HUES48 (cell line): ENCODE data around the gene RBM39.
A peak's percentile ranks its signal among the peaks of the same experiment; 100 is the strongest.
"Not testable (repeated sequence)": the region's sequence is repeated elsewhere in the genome, so short reads cannot be mapped to it uniquely, and the experiment has no call there.

Source experiments
- H3K27ac ChIP-seq: one replicate; pipeline ENCODE4 v1.7.0; 2013; ENCODE audit warnings: low read depth, low read length, inconsistent platforms
- H3K27me3 ChIP-seq: 2 replicates; pipeline ENCODE4 v1.6.1; 2013; ENCODE audit warnings: mild to moderate bottlenecking, low read length; ENCODE audit not compliant: control insufficient read depth, insufficient read depth
- H3K36me3 ChIP-seq: 2 replicates; pipeline ENCODE4 v1.6.1; 2013; ENCODE audit warnings: low read length; ENCODE audit not compliant: control insufficient read depth, insufficient read depth
- H3K4me1 ChIP-seq: 2 replicates; pipeline ENCODE4 v1.6.1; 2013; ENCODE audit warnings: mild to moderate bottlenecking, low read length; ENCODE audit not compliant: control insufficient read depth, insufficient read depth
- H3K4me3 ChIP-seq: 2 replicates; pipeline ENCODE4 v1.5.1; 2013; ENCODE audit warnings: mild to moderate bottlenecking, low read depth, low read length
- H3K9ac ChIP-seq: 2 replicates; pipeline ENCODE4 v1.6.1; 2013; ENCODE audit warnings: mild to moderate bottlenecking, low read depth, low read length, moderate library complexity
- H3K9me3 ChIP-seq: 2 replicates; pipeline ENCODE4 v1.6.1; 2013; ENCODE audit warnings: low read length; ENCODE audit not compliant: control insufficient read depth, insufficient read depth

RBM39 gene

DNA sequence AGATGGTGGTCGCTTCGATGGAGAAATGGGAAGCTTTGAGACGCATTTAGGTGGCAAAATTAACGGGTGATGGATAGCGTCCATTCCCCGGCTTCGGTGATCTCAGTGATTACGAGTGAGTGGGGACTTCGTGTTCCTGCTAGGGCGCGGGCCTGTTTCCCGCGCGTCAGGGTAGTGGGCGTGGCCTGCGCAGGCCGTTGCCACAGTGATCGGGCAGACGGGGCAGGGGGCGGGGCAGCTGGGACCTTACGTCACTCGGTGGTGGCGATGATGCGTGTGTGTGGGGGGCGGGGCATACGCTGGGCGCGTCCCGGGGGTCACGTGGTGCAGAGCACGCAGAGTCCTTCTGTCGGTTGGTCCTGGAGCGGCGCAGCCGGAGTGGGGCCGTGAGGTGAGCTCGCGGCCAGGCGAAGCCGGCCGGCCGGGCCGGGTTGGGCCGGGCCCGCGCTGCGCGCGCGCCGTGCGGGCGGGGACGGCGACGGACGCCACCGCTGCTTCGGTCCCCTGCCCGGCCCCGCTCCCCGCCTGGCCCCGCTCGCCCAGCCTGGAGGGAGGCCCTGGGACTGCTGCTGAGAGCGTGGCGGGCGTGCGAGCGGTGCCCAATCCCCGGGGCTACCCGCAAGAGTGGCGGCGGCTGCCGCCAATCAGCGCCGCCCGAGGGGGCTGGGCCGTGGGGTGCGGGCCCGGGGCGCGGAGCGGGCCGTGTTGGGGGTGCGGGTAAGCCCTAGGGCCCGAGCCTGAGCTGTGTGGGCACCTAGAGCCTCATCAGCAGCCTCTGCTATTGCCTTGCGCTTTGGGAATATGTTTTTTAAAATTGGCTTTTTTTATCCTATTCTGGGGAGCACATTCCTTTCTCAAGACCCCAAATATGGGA, 29.9 kb upstream of the RBM39 start, which contains the start of gene PHF20:
PHF20 (plus strand) TSS at position 327 of the 874 bp plus-strand sequence. CDS start 29,508 bp downstream, outside the sequence.
- Histone ChIP-seq H3K36me3 (peaks cover 9% of the 10 kb centered on the region), H3K27me3 (peaks cover 9% of the 10 kb centered on the region), H3K27ac (peak within 1 kb of the TSS; percentile 71), H3K4me1 (peaks cover 29% of the 10 kb centered on the region), H3K4me3 (peak within 1 kb of the TSS; percentile 93), H3K9me3 (no peaks in the 10 kb centered on the region), H3K9ac (peak within 1 kb of the TSS; percentile 74)

DNA sequence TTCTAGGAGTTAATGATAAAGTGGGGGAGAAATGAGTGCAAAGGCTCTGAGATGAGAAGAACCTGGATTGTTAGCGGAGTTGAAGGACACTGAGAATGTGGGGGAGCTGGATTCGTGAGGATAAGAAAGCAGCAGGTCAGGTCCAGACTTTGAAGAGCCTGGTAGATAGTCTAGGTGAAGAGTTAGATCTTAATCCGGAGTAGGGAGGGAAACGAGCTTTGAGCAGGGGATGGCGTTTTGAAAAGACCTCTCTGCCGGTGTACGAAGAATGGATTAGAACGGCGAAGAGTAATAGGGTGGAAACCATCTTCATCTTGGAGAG, 29.3 kb upstream of the RBM39 start:
- Histone ChIP-seq H3K27me3 (peaks cover 9% of the 10 kb centered on the region), H3K36me3 (peaks cover 9% of the 10 kb centered on the region), H3K4me1 (peaks cover 29% of the 10 kb centered on the region), H3K27ac (no peak overlapping the region), H3K9ac (no peak overlapping the region; the same call in 1 of the 2 replicates), H3K4me3 (peak overlapping the region; percentile 40), H3K9me3 (no peaks in the 10 kb centered on the region)

DNA sequence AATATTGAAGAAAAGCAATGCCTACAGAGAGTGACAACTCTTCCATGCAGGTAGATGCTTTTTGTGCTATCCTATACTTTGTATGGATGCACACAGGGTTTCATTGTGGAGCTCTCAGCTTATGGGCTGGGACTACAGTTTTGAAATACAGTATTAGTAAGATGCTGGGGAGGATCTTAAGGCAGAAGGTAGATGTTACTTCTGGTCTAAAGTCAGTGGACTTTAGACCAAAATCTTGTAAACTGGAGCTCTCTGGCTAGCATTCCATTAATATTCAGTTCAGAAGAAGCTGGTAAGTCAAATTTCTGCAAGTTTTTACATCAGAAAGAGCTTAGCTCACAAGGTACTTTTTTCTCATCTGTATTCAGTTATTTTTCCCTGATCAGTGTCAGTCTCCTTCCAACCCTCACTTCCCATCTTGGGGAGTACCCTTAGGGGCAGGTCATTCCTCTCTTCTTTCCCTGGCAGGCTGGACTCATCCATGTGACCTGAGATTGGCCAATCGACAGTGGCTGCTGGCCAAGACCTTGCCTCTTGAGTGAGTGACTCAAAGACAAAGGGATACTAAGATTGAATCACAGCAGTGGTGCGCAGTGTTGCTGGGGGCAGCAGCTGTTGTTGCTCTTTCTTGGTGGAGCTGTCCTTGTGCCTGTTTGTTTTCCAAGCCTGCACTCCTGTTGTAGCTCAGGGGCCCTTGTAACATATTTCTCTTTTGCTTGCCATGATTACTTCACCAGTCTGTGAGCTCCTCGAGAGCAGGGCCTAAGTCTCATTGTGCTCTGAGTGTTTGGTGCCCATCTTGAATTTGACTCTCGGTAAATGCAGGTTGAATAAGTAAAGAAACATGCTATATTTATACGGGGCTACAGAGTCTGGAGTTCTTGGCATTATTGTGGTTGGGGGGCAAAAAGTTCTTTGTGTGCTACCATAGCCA, 26.9 kb upstream of the RBM39 start:
- H3K27me3 ChIP-seq, result peaks cover 9% of the 10 kb centered on the region
- H3K9me3 ChIP-seq, result no peaks in the 10 kb centered on the region
- peak overlapping the region; percentile 53; the same call in 1 of the 2 replicates for H3K9ac ChIP-seq
- no peaks in the 10 kb centered on the region for H3K36me3 ChIP-seq
- H3K27ac ChIP-seq, result peak overlapping the region; percentile 89
- H3K4me1 ChIP-seq, result peaks cover 29% of the 10 kb centered on the region
- no peak overlapping the region for H3K4me3 ChIP-seq

GRCh38 chr20:35767683-35768481, 25.8 kb upstream of the RBM39 start:
- Histone ChIP-seq H3K4me1 (peaks cover 22% of the 10 kb centered on the region), H3K27me3 (peaks cover 9% of the 10 kb centered on the region), H3K27ac (peak overlapping the region; percentile 11), H3K9me3 (no peaks in the 10 kb centered on the region), H3K36me3 (no peaks in the 10 kb centered on the region), H3K4me3 (no peak overlapping the region), H3K9ac (no peak overlapping the region)

GRCh38 chr20:35766843-35767242, 24.8 kb upstream of the RBM39 start:
- Histone ChIP-seq H3K4me3 (no peak overlapping the region), H3K27me3 (peaks cover 9% of the 10 kb centered on the region), H3K4me1 (peaks cover 20% of the 10 kb centered on the region), H3K36me3 (no peaks in the 10 kb centered on the region), H3K27ac (no peak overlapping the region), H3K9me3 (no peaks in the 10 kb centered on the region), H3K9ac (no peak overlapping the region)

DNA sequence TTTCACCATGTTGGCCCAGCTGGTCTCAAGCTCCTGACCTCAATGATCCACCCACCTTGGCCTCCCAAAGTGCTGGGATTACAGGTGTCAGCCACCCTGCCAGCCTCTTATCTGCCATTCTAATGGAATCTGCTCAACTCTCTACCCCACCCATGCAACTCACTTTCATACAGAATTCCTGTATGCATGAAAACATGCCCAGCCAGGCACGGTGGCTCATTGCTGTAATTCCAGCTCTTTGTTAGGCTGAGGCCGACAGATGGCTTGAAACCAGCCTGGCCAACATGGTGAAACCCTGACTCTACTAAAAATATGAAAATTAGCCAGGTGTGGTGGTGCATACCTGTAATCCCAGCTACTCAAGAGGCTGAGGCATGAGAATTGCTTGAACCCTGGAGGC, 22.9 kb upstream of the RBM39 start:
- H3K4me3 ChIP-seq, H3K27ac ChIP-seq, H3K36me3 ChIP-seq, H3K9ac ChIP-seq, H3K9me3 ChIP-seq, H3K27me3 ChIP-seq: not testable (repeated sequence)
- H3K4me1 ChIP-seq, result peaks cover 16% of the 10 kb centered on the region

- no peaks in the 10 kb centered on the region for H3K4me1 ChIP-seq
- H3K4me3 ChIP-seq, result no peak overlapping the region
- no peaks in the 10 kb centered on the region for H3K36me3 ChIP-seq
- H3K27ac ChIP-seq, result no peak overlapping the region
- H3K9ac ChIP-seq, result no peak overlapping the region
- no peaks in the 10 kb centered on the region for H3K27me3 ChIP-seq
- H3K9me3 ChIP-seq, result no peaks in the 10 kb centered on the region
Observed at GRCh38 chr20:35762461-35762860, 20.4 kb upstream of the RBM39 start.

GRCh38 chr20:35761548-35761947, 19.5 kb upstream of the RBM39 start:
- not testable (repeated sequence) for H3K27me3 ChIP-seq, H3K27ac ChIP-seq, H3K4me3 ChIP-seq, H3K9me3 ChIP-seq, H3K9ac ChIP-seq, H3K4me1 ChIP-seq, H3K36me3 ChIP-seq

DNA sequence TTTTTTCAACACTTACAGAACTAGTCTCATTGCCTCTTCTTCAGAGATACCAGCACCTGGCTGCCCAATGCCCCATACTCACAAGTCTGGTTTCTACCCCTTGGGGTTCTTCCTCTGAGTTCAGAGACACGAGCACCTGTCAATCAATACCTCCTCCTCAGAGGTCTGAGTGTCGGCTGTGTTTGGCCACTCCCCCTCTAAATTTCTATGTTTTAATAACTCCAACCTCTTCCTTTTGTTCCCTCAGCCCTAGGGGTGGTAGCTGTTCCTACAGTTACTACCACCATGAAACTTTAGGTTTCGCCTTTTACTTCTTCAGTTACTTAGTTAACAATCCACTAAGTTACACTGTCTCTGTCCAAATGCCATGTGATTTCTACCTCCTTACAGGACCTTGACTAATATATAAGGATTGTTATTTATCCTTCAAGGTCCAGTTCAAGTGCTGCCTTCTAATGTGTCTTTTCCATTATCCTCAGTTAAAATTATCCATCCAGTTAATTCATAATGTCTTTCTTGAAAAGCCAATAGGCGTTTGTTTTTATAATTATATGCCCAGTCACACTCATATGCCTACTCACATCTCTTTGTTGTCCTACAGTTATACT, 15.1 kb upstream of the RBM39 start:
- Histone ChIP-seq H3K9me3 (no peaks in the 10 kb centered on the region), H3K27ac (no peak overlapping the region), H3K4me3 (no peak overlapping the region), H3K36me3 (no peaks in the 10 kb centered on the region), H3K27me3 (no peaks in the 10 kb centered on the region), H3K9ac (no peak overlapping the region), H3K4me1 (no peaks in the 10 kb centered on the region)

- H3K4me3 ChIP-seq, result no peak overlapping the region
Observed at GRCh38 chr20:35756404-35756803, 14.3 kb upstream of the RBM39 start.

More at GRCh38 chr20:35756404-35756803, 14.3 kb upstream of the RBM39 start:
- Histone ChIP-seq H3K9ac (no peak overlapping the region), H3K36me3 (no peaks in the 10 kb centered on the region), H3K4me1 (no peaks in the 10 kb centered on the region), H3K27ac (no peak overlapping the region), H3K9me3 (no peaks in the 10 kb centered on the region), H3K27me3 (no peaks in the 10 kb centered on the region)
